GM21423 (cell line): ENCODE measurements around the gene PUS1.

Experiments used
- ATAC-seq: cut with Tn5 transposase; IDR thresholded peaks from one replicate; pipeline ENCODE4 v1.9.1; 2021; ENCODE audit warnings: mild to moderate bottlenecking, moderate library complexity; ENCODE audit not compliant: unreplicated experiment

Gene PUS1

GRCh38 chr12:131902332-131903241 lies 26.5 kb upstream of the PUS1 start:
- ATAC-seq, result no peak

- ATAC-seq, result no peak
These were observed 25.5 kb upstream of the PUS1 start for GRCh38 chr12:131903270-131904255.

GRCh38 chr12:131904346-131904745 lies 24.7 kb upstream of the PUS1 start:
- no peak for ATAC-seq

- ATAC-seq, result no peak
These were observed 23.9 kb upstream of the PUS1 start for GRCh38 chr12:131905081-131905629.

GRCh38 chr12:131905630-131906091 lies 23.4 kb upstream of the PUS1 start:
- no peak for ATAC-seq

- no peak for ATAC-seq
These were observed 21.5 kb upstream of the PUS1 start for GRCh38 chr12:131907379-131908091.

GRCh38 chr12:131908092-131909080 lies 20.7 kb upstream of the PUS1 start:
- no peak for ATAC-seq

- no peak for ATAC-seq
These were observed 19.9 kb upstream of the PUS1 start for GRCh38 chr12:131909081-131909751.

- ATAC-seq, result no peak
These were observed 19.3 kb upstream of the PUS1 start for GRCh38 chr12:131909752-131910219.

GRCh38 chr12:131910302-131911027 lies 18.6 kb upstream of the PUS1 start:
- no peak for ATAC-seq

- no peak for ATAC-seq
These were observed 17.9 kb upstream of the PUS1 start for GRCh38 chr12:131911028-131911650.

- no peak for ATAC-seq
These were observed 17.1 kb upstream of the PUS1 start for GRCh38 chr12:131911851-131912477.

GRCh38 chr12:131912518-131913274 lies 16.4 kb upstream of the PUS1 start:
- ATAC-seq, result no peak

- no peak for ATAC-seq
These were observed 15.4 kb upstream of the PUS1 start for GRCh38 chr12:131913666-131914065.

- ATAC-seq, result no peak
These were observed 14.8 kb upstream of the PUS1 start for GRCh38 chr12:131914179-131914702.
